GM18511 (cell line): ENCODE results near the gene C22orf31.

Source experiments
- ATAC-seq: cut with Tn5 transposase; IDR thresholded peaks from one replicate; pipeline ENCODE4 v1.9.1; 2021; ENCODE audit warnings: mild to moderate bottlenecking, moderate library complexity; ENCODE audit not compliant: unreplicated experiment

Gene C22orf31

DNA sequence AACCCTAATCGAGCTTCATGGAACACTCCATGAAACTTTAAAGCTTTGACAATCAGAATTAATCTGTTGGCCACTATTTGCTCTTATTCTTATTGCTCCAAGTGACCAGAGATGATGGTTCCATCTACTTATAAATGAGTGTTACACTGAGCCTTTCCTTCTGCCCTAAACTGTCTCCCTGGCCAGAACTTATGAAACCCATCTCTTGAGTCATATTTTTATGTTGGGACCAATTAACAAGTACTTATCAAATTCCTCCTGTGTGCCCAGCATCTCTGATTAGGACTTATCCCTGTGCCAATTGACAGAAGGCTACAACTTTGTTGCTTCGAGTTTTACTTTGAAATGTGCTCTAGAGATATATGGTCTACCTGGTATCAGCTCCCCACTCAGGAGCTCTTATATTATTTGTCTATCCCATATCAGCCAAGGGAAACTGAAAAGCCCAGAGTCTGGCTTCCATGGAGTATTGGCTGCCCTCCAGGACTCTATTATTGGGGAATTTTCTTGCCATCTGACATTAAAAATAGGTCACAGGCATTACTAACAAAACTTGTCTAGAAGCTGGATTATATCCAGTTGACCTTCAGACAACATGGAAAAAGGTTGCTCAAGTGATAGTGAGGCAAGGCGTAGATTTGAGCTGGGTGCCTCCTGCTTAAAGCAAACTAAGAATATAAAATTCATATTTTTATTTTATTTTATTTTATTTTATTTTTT lies 20.0 kb upstream of the C22orf31 start:
- no peak for ATAC-seq

DNA sequence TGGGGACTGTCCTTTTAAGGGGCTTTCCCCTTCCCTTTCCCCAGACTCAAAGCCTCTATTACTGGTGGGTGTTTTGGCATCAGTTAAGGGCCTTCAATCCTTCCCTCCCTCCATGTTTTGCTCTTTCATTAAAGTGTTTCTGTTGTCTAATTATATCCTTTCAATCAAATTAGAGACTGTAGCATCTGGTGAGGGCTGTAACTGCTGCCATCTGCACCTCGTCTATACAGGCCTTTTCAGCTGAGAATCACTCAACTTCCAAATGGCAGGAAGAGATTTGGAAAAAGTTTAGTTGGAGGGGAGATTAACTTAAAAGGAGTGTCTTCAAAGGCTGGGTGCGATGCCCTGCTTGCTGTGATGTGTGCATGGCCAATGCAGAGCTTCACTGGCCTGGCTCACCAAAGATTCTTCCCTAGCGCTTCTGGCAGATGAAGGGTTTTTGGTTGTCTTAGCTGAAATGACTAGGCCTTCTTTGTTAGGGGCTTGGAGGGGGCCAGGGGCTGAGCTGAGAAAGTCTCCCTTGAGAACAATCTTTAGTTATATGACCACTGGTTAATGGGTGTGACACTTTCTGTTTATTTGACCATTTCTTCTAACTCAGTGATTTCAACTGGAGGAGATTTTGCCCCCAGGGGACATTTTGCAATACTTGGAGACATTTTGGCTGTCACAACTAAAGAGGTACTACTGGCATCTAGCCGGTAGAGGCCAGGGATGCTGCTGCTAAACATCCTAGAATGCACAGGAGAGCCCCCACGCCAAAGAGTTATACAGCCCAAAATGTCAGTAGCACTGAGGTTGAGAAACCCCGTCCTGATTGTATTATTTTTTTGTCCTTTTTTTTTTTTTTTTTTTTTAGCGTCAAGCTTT lies 18.7 kb upstream of the C22orf31 start:
- no peak for ATAC-seq

DNA sequence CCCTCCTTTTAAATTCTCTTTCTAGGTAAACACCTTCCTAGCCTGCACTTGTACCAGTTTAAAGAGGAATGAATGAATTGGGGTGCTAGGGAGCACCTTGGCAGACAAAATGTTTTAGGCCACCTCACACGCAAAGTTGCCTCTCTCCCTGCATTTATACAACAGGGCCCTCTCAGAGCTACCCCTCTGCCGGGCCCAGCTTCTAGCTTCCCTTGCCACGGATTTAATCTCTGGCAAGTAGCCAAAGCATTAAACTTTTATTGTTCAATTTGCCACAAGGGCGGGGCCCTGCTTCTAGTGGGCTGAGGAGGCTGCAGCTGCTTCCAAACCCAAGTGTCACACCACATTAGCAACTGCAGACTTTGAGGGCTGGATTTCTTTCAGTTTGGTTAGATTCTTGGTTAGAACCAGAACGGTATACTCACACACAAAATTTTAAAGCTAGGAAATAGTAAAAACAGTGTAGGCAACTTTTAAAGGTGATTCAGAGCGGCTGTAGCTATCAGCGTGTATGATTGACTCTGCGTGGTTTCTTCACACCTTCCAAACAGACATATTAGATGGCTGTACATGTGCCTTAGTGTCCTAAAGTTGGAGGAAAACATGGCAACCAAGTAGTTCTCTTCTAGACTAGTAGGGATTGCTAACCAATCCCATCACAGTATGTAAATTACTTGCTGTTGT lies 17.7 kb upstream of the C22orf31 start:
- no peak for ATAC-seq

DNA sequence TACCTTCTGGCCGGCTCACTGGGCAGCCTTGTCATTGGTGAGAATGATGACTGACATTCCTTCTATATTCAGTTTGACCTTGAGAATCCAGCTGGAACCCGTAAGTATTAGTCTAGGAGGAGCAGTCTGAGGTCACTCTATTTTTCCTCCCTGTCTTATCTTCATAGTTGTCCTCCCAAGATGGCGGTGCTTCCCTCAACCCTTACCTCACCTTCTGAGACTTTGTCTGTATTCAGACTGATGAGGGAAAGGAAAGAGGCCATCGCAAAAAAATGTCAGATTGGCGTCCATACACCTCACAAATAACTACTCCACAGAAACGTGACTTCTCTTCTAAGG lies 17.2 kb upstream of the C22orf31 start:
- no peak for ATAC-seq

DNA sequence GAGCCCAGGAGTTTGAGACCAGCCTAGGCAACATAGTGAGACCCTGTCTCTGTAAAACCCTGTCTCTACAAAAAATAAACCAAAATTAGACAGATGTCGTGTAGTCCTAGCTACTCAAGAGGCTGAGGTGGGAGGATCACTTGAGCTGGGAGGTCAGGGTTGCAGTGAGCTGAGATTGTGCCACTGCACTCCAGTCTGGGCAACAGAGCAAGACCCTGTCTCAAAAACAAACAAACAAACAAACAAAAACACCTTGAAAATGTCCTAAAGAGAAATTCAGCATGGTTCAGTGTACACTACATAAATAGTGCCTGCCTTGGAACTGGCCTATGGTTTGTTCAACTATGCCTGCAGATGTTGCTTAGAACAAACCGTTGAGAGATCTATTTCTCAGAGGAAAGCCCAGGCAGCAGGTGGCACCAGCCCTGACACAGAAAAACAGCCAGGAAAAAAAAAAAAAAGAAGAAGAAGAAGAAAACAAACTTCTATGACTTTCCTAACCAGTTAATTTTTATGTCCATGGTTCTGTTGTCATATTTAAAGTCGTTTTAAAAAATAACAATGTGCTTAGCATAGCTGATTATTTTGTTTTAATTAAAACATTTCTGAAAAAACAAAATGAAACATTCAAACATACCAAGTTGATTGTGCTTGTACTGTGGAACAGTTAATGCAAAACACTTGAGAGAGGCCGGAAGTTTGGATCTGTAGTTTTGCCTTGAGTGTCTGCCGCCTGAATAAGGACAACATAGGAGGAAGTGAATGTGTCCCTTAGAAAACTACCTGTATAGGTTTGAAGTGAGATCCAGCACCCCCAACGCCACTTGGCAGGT lies 16.6 kb upstream of the C22orf31 start:
- no peak for ATAC-seq

- ATAC-seq = no peak
Measured at GRCh38 chr22:29074276-29074772, 12.7 kb upstream of the C22orf31 start.

GRCh38 chr22:29073618-29074275 lies 12.1 kb upstream of the C22orf31 start:
- ATAC-seq = no peak

DNA sequence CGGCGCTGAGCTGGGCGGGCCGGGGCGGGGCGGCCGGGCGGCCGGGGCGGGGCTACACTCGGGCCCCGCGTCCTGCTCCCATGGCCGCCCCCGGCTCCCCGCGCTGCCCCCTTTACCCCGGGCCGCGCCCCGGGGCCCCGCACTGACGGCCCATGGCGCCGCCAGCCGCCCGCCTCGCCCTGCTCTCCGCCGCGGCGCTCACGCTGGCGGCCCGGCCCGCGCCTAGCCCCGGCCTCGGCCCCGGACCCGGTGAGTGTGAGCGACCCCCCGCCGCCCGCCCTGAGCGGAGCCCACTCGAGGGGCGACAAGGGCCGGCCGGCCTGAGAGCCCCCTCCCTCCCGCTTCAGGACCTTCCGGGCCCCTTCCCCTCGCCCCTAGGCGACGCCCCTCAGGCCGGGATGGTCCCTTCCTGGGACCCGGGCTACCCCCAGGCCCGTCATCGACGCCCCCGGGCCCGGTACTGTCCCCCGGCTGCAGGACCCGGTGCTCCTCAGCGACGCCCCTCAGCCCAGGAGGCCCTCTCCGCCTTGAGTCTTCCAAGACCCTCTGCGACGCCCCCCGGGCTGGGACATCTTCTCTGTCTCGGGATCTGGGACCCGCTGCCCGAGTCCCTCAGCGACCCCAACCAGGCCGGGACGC lies 11.5 kb upstream of the C22orf31 start, which contains the start of gene KREMEN1:
Gene KREMEN1, plus strand, starts transcription at position 57 of the 639 bp plus-strand sequence. Its CDS starts 96 bp downstream, at position 153.
- ATAC-seq = peak; percentile 7

DNA sequence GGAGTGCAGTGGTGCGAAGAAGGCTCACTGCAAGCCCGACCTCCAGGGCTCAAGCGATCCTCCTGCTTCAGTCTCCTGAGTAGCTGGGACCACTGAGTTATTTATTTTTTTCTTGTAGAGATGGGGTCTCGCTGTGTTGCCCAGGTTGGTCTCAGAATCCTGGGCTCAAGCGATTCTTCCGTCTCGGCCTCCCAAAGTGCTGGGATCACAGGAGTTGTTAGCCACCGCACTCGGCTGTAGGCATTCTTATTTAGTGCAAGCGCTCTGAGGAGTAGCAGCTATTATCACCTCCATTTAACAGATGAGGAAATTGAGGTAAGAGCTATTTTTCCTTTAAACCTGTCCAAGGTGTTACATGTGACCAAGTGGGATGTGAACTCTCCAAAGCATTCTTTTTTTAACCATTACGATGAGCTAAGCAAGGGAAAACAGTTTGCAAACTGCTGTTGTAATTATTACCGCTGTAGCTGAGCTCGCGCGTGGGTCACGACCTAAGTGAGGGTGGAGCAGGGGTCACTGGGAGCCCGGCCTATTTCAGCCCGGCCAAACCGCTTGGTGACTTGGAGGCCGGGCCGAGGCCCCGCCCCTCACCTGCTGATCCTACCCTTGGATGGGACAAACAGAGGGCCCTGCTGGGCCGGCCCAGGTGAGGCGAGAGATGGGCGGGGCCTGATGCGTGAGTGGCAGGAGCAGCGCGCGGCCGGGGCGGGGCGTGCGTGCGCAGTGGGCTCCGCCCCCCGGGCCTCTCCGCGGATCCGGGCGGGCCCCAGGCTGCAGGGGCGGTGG lies 10.8 kb upstream of the C22orf31 start:
- ATAC-seq = peak; percentile 93

- ATAC-seq = no peak
Measured at GRCh38 chr22:29071261-29072045, 9.8 kb upstream of the C22orf31 start.

DNA sequence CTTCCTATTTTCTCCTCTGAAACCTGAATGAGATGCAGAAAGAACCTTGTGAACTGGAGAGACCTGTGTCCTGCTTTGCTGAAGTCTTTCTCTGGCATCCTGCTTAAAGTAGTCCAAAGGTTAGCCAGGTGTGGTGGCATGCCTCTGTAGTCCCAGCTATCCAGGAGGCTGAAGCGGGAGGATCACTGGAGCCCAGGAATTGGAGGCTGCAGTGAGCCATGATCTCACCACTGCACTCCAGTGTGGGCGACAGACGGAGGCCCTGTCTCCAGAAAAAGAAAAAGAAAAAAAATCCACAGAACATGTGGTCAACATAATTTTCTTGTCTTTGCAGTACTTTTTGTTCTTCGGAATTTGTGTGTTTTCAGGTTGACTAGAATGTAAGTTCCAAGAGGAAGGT lies 8.9 kb upstream of the C22orf31 start:
- no peak for ATAC-seq

DNA sequence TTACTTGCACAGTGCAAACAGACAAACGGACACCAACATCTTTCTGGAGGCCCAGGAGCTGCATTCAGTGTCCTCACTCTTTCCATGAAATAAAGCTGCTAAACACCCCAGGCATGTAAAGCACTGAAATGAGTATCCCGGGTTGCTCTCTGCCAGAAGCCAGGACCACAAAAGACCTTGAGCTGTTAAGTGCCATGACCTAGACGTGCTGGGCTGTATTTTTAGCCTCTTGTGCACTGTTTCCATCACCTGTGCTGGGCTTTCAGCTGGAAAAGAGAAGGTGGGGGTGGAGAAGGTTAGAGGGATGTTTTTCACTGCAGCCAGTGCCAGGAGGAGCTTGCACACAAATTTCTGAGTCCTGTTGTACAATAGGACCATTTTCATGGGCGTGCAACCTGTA lies 7.8 kb upstream of the C22orf31 start:
- ATAC-seq = no peak

DNA sequence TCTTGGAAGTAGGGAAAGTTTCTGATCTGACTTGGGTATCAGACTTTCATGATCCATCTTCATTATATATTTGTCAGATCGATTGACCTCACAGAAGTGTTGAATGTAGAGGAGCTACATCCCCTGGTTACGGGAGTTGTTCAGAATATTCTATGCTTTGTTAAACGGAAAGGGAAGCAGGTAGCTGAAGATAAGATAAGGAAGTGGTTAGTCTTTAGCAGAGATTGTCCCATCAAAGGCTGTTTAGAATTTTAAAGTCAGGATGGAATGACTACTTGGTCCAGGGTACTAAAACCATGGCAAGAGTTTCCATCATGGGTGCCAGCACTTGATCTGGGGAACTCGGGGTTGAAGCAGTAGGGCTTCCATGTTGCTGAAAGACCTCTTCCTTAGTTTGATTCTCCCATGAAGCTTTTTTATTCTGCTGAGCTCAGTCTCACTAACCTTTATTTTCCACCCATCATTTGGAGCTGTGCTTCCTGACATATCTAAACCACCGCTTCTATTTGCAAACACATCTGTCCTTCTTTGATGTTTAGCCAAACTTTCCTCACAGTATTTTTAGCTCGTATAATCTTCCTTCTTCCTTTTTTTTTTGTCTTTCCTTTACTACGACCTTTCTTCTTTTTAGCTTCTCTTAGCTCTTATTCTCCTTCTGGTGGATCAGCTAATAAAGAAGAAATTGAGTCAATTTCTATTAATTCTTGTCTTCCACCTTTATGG lies 4.0 kb upstream of the C22orf31 start:
- ATAC-seq = no peak

- no peak for ATAC-seq
Measured at GRCh38 chr22:29062286-29062821, 723 bp upstream of the C22orf31 start.

DNA sequence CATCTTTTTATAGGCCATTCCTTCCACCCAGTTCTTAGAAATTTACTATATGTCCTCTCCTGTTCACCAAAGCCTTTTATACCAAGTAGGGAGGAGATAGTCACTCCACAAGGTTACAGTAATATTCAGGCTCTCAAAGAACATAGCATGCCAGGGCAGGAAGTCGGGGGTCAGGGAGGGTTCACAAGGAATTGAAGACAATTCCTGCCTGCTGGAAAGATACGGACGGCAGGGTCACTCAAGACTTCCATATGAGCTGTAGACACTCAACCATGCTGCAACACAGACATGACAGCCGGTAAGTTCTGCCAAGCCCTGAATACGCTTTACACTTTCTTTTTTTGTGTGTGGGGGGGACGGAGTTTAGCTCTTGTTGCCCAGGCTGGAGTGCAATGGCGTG lies 700 bp downstream of the C22orf31 start:
- ATAC-seq = no peak

GRCh38 chr22:29060251-29060869 lies 1.3 kb downstream of the C22orf31 start:
- no peak for ATAC-seq

DNA sequence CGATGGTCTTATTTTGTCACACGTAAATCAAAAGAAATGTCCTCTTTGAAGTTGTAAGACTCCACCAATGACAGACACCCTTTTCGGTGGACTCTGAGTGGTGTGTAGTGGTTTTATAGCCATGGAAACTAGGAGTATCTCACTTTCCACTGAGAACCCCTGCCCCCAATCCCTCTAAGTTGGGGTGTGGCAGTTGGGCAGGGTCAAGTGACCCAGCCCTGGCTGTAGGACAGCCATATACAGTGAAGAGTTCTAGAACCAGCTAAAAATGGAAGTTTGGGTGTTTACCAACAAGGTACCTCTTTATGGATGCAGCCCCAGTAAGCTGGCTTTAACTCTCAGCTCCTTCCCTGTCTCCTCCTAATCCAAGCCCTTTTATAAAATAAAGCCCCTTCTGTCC lies 5.2 kb downstream of the C22orf31 start:
- no peak for ATAC-seq
